GM19372 (cell line): ENCODE results near the gene MEIKIN.

Experiments used
- ATAC-seq: cut with Tn5 transposase; IDR thresholded peaks from one replicate; pipeline ENCODE4 v1.9.1; 2021; ENCODE audit warnings: mild to moderate bottlenecking, low read depth, moderate library complexity; ENCODE audit not compliant: unreplicated experiment

The MEIKIN gene

GRCh38 chr5:131945551-131946168 lies at the start of gene MEIKIN:
Gene MEIKIN (minus strand): TSS chr5:131945663. CDS start chr5:131945505, 158 bp downstream.
- no peak for ATAC-seq

GRCh38 chr5:131994533-131995226 lies 49.2 kb upstream of the MEIKIN start:
- ATAC-seq, result no peak

GRCh38 chr5:131994090-131994489 lies 48.6 kb upstream of the MEIKIN start:
- ATAC-seq, result no peak

GRCh38 chr5:131993676-131994075 lies 48.2 kb upstream of the MEIKIN start:
- ATAC-seq, result no peak

GRCh38 chr5:131992370-131992769 lies 46.9 kb upstream of the MEIKIN start:
- no peak for ATAC-seq

GRCh38 chr5:131991593-131992324 lies 46.3 kb upstream of the MEIKIN start:
- ATAC-seq, result no peak

- ATAC-seq, result no peak
Observed at GRCh38 chr5:131990716-131991115, 45.3 kb upstream of the MEIKIN start.

GRCh38 chr5:131988601-131989000 lies 43.1 kb upstream of the MEIKIN start:
- ATAC-seq, result no peak

- ATAC-seq, result no peak
Observed at GRCh38 chr5:131987251-131987650, 41.8 kb upstream of the MEIKIN start.

- no peak for ATAC-seq
Observed at GRCh38 chr5:131986161-131986912, 40.9 kb upstream of the MEIKIN start.

GRCh38 chr5:131984956-131985665 lies 39.6 kb upstream of the MEIKIN start:
- ATAC-seq, result no peak

GRCh38 chr5:131983244-131983771 lies 37.8 kb upstream of the MEIKIN start:
- ATAC-seq, result no peak

- ATAC-seq, result no peak
Observed at GRCh38 chr5:131981516-131981915, 36.1 kb upstream of the MEIKIN start.

- no peak for ATAC-seq
Observed at GRCh38 chr5:131980696-131981095, 35.2 kb upstream of the MEIKIN start.

GRCh38 chr5:131979816-131980215 lies 34.4 kb upstream of the MEIKIN start:
- ATAC-seq, result no peak

- ATAC-seq, result no peak
Observed at GRCh38 chr5:131977212-131977604, 31.7 kb upstream of the MEIKIN start.

- no peak for ATAC-seq
Observed at GRCh38 chr5:131976414-131977211, 31.1 kb upstream of the MEIKIN start.

GRCh38 chr5:131974956-131975726 lies 29.7 kb upstream of the MEIKIN start:
- no peak for ATAC-seq

- ATAC-seq, result no peak
Observed at GRCh38 chr5:131974622-131974955, 29.1 kb upstream of the MEIKIN start.
